Ovary (tissue), 1 donor: ENCODE measurements around the gene FAM3A.

ENCODE experiments used
- EP300 ChIP-seq: sonication (generic); formaldehyde crosslinking; IDR thresholded peaks from one replicate; pipeline ENCODE4 v1.6.1; 2017; ENCODE audit warnings: antibody characterized with exemption
- POLR2A ChIP-seq: fragments of 450-650 bp; IDR thresholded peaks from one replicate; pipeline ENCODE4 v1.6.1; 2017; ENCODE audit warnings: antibody characterized with exemption, mild to moderate bottlenecking, moderate library complexity

DNA sequence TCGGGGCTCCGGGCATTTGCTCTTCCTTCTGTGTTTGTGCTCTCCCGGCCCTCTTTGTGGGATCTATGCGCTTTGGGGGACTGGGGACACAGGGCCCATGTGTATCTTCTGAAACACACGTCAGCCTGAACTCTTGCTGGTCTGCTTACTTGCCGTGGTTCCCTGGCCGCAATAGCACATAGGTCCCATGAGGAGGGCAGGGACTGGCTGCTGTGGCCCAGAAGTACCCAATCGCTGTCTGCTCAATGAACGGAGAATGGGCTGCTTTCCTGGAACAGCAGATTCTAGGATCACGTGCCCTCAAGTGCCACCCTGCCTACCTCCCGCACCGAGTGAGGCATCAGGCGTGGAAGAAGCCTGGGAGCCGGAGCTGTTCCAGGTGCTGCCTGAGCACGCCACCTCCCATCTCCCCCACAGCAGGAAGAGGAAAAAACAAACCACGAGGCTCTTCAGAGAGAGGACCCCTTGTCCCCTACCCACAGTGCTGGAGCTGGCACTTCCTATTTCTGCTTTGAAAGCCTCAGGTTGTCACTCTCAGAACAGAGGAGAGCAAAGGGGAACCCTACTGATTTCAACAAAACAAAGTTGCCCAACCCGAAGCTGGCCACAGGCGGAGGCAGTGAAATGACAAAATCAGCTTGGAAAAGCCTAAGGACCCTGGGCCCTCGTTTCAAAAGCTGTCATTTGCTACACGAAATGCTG, 26.8 kb upstream of the FAM3A start:
- TF ChIP-seq POLR2A (no peak), EP300 (no peak)
